ENCODE data around the gene RELA. TPM values are rescaled to one million over a fixed set of nuclear protein-coding genes. Genes with fewer than 3 reads are reported as not detected.
"Not testable (repeated sequence)": the region's sequence is repeated elsewhere in the genome, so short reads cannot be mapped to it uniquely, and the experiment has no call there.

Gene RELA
- total RNA-seq, 2 experiments from 2014 or later = 379 to 382 TPM

GRCh38 chr11:65696802-65697552 lies 34.3 kb upstream of the RELA start:
- intact Hi-C loops (cut with DNase I, micrococcal nuclease) = no loop called here
- Mint-ChIP-seq H3K27ac (no peak overlapping the region), H3K9me3 (no peaks in the 10 kb centered on the region), H3K4me1 (ENCODE audit: low read depth) (no peaks in the 10 kb centered on the region), H3K4me3 (no peak overlapping the region), H3K36me3 (ENCODE audit: low read depth) (no peaks in the 10 kb centered on the region), H3K27me3 (no peaks in the 10 kb centered on the region)
- no peaks in the 10 kb centered on the region for H3K36me3 ChIP-seq (ENCODE audit: insufficient read depth, low read length)
- no peaks in the 10 kb centered on the region for H3K9me3 ChIP-seq (ENCODE audit: control insufficient read depth in 1 of 2, insufficient read depth in 1 of 2, low read length in 2 of 2)
- POLR2A ChIA-PET = no interaction called here
- TF ChIP-seq, protein P1, sequence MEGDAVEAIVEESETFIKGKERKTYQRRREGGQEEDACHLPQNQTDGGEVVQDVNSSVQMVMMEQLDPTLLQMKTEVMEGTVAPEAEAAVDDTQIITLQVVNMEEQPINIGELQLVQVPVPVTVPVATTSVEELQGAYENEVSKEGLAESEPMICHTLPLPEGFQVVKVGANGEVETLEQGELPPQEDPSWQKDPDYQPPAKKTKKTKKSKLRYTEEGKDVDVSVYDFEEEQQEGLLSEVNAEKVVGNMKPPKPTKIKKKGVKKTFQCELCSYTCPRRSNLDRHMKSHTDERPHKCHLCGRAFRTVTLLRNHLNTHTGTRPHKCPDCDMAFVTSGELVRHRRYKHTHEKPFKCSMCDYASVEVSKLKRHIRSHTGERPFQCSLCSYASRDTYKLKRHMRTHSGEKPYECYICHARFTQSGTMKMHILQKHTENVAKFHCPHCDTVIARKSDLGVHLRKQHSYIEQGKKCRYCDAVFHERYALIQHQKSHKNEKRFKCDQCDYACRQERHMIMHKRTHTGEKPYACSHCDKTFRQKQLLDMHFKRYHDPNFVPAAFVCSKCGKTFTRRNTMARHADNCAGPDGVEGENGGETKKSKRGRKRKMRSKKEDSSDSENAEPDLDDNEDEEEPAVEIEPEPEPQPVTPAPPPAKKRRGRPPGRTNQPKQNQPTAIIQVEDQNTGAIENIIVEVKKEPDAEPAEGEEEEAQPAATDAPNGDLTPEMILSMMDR (IDR thresholded peaks at IDR 0.05) = no peak
- no peak overlapping the region for H3K27ac ChIP-seq (ENCODE audit: low read depth in 1 of 2, low read length in 2 of 2)
- no peaks in the 10 kb centered on the region for H3K27me3 ChIP-seq (ENCODE audit: control insufficient read depth in 1 of 2, insufficient read depth in 2 of 2, low read length in 2 of 2)
- CTCF ChIA-PET = no interaction called here
- H3K4me1 ChIP-seq (ENCODE audit: insufficient read depth, low read length) = no peaks in the 10 kb centered on the region
- no peak for ATAC-seq (ENCODE audit: poor library complexity)
- DNase-seq = no peak
- no peak overlapping the region for H3K4me3 ChIP-seq (ENCODE audit: low read length)

DNA sequence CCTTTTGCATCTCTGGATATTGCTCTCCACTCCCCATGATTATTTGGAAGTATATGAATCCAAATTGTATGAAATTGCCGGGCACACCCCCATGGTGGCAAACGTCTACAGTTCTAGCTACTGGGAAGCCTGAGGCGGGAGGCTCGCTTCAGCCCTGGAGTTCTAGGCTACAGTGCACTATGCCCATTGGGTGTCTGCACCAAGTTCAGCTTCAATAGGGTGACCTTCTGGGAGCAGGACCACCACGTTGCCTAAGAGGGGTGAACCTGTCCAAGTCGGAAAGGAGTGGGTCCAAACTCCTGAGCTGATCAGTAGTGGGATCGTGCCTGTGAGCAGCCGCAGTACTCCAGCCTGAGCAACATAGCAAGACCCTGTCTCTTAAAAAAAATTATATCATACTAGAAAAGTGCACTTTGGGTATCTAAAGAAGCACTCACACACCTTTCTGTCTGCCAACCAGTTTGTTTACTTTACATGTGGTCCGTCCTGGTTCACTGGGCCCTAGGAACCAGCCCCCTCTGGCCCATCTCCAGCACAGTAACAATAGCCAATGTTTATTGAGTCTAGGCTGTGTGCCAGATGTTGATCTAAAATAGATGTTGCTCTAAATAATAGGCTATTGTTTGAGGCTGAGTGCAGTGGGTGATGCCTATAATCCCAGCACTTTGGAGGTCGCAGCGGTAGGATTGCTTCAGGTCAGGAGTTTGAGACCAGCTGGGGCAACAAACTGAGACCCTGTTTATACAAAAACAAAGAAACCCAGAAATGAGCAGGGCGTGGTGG lies 32.9 kb upstream of the RELA start:
- H3K4me1 Mint-ChIP-seq (ENCODE audit: low read depth) = no peaks in the 10 kb centered on the region
- ATAC-seq (ENCODE audit: poor library complexity) = no peak
- no peaks in the 10 kb centered on the region for H3K36me3 Mint-ChIP-seq (ENCODE audit: low read depth)
- H3K27me3 Mint-ChIP-seq = no peaks in the 10 kb centered on the region
- H3K27me3 ChIP-seq (ENCODE audit: control insufficient read depth in 1 of 2, insufficient read depth in 2 of 2, low read length in 2 of 2) = no peaks in the 10 kb centered on the region
- intact Hi-C loops (cut with DNase I, micrococcal nuclease) = no loop called here
- TF ChIP-seq, protein P1 (IDR thresholded peaks at IDR 0.05) = no peak
- H3K9me3 Mint-ChIP-seq = no peaks in the 10 kb centered on the region
- H3K4me3 Mint-ChIP-seq = no peak overlapping the region
- no peak overlapping the region for H3K27ac Mint-ChIP-seq
- H3K9me3 ChIP-seq (ENCODE audit: control insufficient read depth in 1 of 2, insufficient read depth in 1 of 2, low read length in 2 of 2) = no peaks in the 10 kb centered on the region
- no peak overlapping the region for H3K4me3 ChIP-seq (ENCODE audit: low read length)
- CTCF ChIA-PET = no interaction called here
- DNase-seq = no peak
- no peaks in the 10 kb centered on the region for H3K36me3 ChIP-seq (ENCODE audit: insufficient read depth, low read length)
- H3K27ac ChIP-seq (ENCODE audit: low read depth in 1 of 2, low read length in 2 of 2) = no peak overlapping the region
- no peaks in the 10 kb centered on the region for H3K4me1 ChIP-seq (ENCODE audit: insufficient read depth, low read length)
- POLR2A ChIA-PET = no interaction called here

- Mint-ChIP-seq H3K27ac (no peak overlapping the region), H3K4me3 (no peak overlapping the region), H3K4me1 (ENCODE audit: low read depth) (no peaks in the 10 kb centered on the region), H3K9me3 (no peaks in the 10 kb centered on the region), H3K27me3 (no peaks in the 10 kb centered on the region), H3K36me3 (ENCODE audit: low read depth) (no peaks in the 10 kb centered on the region)
- Histone ChIP-seq H3K36me3 (ENCODE audit: insufficient read depth, low read length) (no peaks in the 10 kb centered on the region), H3K4me3 (ENCODE audit: low read length) (no peak overlapping the region), H3K4me1 (ENCODE audit: insufficient read depth, low read length) (no peaks in the 10 kb centered on the region), H3K27me3 (ENCODE audit: control insufficient read depth in 1 of 2, insufficient read depth in 2 of 2, low read length in 2 of 2) (no peaks in the 10 kb centered on the region), H3K9me3 (ENCODE audit: control insufficient read depth in 1 of 2, insufficient read depth in 1 of 2, low read length in 2 of 2) (no peaks in the 10 kb centered on the region), H3K27ac (ENCODE audit: low read depth in 1 of 2, low read length in 2 of 2) (no peak overlapping the region)
- intact Hi-C loops (cut with DNase I, micrococcal nuclease) = no loop called here
- DNase-seq (no peak), ATAC-seq (ENCODE audit: poor library complexity) (no peak)
- TF ChIP-seq, protein P1 (IDR thresholded peaks at IDR 0.05) = no peak
- POLR2A ChIA-PET = no interaction called here
- CTCF ChIA-PET = no interaction called here
These were observed 29.7 kb upstream of the RELA start for GRCh38 chr11:65692367-65692766.

GRCh38 chr11:65691847-65692246 lies 29.1 kb upstream of the RELA start:
- H3K9me3 Mint-ChIP-seq; H3K36me3 ChIP-seq (ENCODE audit: insufficient read depth, low read length); CTCF ChIA-PET; H3K27me3 Mint-ChIP-seq; H3K4me3 ChIP-seq (ENCODE audit: low read length); H3K27me3 ChIP-seq (ENCODE audit: control insufficient read depth in 1 of 2, insufficient read depth in 2 of 2, low read length in 2 of 2); H3K9me3 ChIP-seq (ENCODE audit: control insufficient read depth in 1 of 2, insufficient read depth in 1 of 2, low read length in 2 of 2); H3K4me3 Mint-ChIP-seq; H3K4me1 ChIP-seq (ENCODE audit: insufficient read depth, low read length); intact Hi-C loops (cut with DNase I, micrococcal nuclease); ATAC-seq (ENCODE audit: poor library complexity); H3K27ac ChIP-seq (ENCODE audit: low read depth in 1 of 2, low read length in 2 of 2); H3K4me1 Mint-ChIP-seq (ENCODE audit: low read depth); H3K27ac Mint-ChIP-seq; POLR2A ChIA-PET; H3K36me3 Mint-ChIP-seq (ENCODE audit: low read depth); DNase-seq: not testable (repeated sequence)
